Measurements from ENCODE around the gene P2RY13. TPM values are rescaled to one million over a fixed set of nuclear protein-coding genes. Genes with fewer than 3 reads are reported as not detected.

P2RY13 gene
- total and polyA plus RNA-seq, 4 donors = 2.2 to 15.8 (median 4.9) TPM

DNA sequence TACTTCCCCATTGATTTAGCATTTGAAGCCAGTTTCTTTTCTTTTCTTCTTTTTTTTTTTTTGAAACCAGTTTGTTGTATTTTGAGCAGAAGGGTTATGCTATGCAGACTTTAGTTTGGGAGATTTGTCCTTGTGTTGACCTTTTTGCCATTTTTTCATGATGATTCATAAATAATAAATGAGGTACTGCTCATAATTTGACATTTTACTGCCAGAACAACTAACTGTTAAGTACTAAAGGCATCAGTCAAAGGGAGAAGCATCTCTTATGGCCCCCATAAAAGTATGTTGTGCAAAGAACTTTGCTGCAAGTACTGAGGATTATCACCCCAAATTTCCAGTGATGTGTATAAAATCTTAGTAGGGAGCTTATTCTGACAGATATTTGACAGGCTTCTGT, 11.0 kb downstream of the P2RY13 start:
- no peaks in the 10 kb centered on the region for H3K27me3 ChIP-seq (ENCODE audit: control insufficient read depth in 3 of 3, insufficient read depth in 3 of 3, low read length in 2 of 3)
- no peaks in the 10 kb centered on the region for H3K36me3 ChIP-seq (ENCODE audit: control insufficient read depth in 4 of 4, insufficient read depth in 4 of 4, low read length in 4 of 4)
- no peak overlapping the region for H3K4me3 ChIP-seq
- TF ChIP-seq, protein P1, sequence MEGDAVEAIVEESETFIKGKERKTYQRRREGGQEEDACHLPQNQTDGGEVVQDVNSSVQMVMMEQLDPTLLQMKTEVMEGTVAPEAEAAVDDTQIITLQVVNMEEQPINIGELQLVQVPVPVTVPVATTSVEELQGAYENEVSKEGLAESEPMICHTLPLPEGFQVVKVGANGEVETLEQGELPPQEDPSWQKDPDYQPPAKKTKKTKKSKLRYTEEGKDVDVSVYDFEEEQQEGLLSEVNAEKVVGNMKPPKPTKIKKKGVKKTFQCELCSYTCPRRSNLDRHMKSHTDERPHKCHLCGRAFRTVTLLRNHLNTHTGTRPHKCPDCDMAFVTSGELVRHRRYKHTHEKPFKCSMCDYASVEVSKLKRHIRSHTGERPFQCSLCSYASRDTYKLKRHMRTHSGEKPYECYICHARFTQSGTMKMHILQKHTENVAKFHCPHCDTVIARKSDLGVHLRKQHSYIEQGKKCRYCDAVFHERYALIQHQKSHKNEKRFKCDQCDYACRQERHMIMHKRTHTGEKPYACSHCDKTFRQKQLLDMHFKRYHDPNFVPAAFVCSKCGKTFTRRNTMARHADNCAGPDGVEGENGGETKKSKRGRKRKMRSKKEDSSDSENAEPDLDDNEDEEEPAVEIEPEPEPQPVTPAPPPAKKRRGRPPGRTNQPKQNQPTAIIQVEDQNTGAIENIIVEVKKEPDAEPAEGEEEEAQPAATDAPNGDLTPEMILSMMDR (IDR thresholded peaks at IDR 0.05; ENCODE audit: control extremely low read depth, extremely low read depth) = no peak
- H3K27ac ChIP-seq (ENCODE audit: low read depth in 1 of 2, low read length in 1 of 2) = no peak overlapping the region
- no peak for ATAC-seq (ENCODE audit: insufficient read depth, low FRiP score)
- no peak for DNase-seq
- no peak overlapping the region for H3K9ac ChIP-seq (ENCODE audit: insufficient read depth in 1 of 2, low read length in 2 of 2)
- no peaks in the 10 kb centered on the region for H3K4me1 ChIP-seq (ENCODE audit: control insufficient read depth in 5 of 5, insufficient read depth in 5 of 5, low read length in 5 of 5)
- H3K9me3 ChIP-seq (ENCODE audit: control insufficient read depth in 4 of 4, insufficient read depth in 3 of 4, low read length in 3 of 4) = peaks cover 0 to 3% (median 0%) of the 10 kb centered on the region in 4 donors

DNA sequence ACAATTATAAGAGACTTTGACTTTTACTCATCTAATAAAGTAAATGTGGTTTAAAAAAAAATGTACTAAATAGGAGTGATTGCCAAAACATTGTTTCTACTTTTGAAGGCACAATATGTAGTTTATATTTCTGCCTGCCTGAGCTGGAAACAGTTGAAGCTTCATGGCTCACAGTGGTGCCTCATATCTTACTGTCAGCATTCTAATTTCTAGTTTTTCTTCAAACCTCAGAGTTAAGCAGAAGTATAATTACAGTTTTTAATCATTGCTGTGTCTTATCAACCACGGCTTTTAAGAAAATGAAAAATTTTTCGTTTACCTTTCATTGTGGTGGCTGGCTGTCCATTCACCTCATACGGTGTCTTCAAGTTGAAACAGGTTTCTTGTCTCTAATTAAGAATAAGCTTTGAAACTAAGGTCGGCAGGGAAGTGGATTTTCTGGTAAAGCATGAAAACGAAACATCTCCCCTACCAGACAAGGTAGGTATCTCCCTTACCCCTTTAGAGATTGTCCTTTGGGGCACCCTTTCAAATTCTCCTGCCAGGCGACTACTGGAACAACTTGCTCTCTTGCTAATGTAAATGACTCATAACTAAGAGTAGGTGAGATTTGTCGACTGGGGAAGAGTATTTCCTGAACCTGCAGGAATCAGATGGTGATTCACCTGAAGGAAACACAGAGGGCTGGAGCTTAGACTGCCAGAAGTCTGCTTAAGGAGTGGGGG, 12.9 kb downstream of the P2RY13 start, which contains the start of gene GPR87:
Gene GPR87 (minus strand): TSS at position 554 of the 725 bp plus-strand sequence. CDS start 16,720 bp downstream, outside the sequence.
- TF ChIP-seq, protein P1 (IDR thresholded peaks at IDR 0.05; ENCODE audit: control extremely low read depth, extremely low read depth) = no peak
- H3K27ac ChIP-seq (ENCODE audit: low read depth in 1 of 2, low read length in 1 of 2) = no peak within 1 kb of the TSS
- no peaks in the 10 kb centered on the region for H3K4me1 ChIP-seq (ENCODE audit: control insufficient read depth in 5 of 5, insufficient read depth in 5 of 5, low read length in 5 of 5)
- ATAC-seq (ENCODE audit: insufficient read depth, low FRiP score) = no peak
- no peak within 1 kb of the TSS for H3K4me3 ChIP-seq
- WGBS, 2 donors = 65 to 77% methylated on average over 7 of the region's 7 CpGs
- peaks cover 0 to 3% (median 0%) of the 10 kb centered on the region in 4 donors for H3K9me3 ChIP-seq (ENCODE audit: control insufficient read depth in 4 of 4, insufficient read depth in 3 of 4, low read length in 3 of 4)
- DNase-seq = no peak
- no peaks in the 10 kb centered on the region for H3K27me3 ChIP-seq (ENCODE audit: control insufficient read depth in 3 of 3, insufficient read depth in 3 of 3, low read length in 2 of 3)
- no peaks in the 10 kb centered on the region for H3K36me3 ChIP-seq (ENCODE audit: control insufficient read depth in 4 of 4, insufficient read depth in 4 of 4, low read length in 4 of 4)
- no peak within 1 kb of the TSS for H3K9ac ChIP-seq (ENCODE audit: insufficient read depth in 1 of 2, low read length in 2 of 2)

DNA sequence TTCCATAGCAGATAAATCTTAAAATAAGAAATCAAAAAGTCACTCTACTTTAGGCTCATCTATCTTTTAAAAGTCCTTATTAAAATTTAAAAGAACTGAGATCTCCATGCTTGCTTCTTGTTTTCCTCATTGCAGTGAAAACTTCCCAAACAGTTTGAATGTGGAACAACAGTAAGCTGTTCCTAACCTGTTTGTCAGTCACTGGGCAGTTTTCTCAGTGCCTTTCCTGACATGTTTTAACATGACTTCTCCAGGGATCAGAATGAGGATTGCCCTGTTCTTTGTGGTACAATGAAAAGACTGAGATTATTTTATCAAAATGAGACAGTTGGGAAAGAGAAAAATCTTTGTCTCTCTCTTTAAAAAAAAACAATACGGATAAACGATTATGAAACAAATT, 13.5 kb downstream of the P2RY13 start:
- H3K9ac ChIP-seq (ENCODE audit: insufficient read depth in 1 of 2, low read length in 2 of 2) = no peak overlapping the region
- TF ChIP-seq, protein P1 (IDR thresholded peaks at IDR 0.05; ENCODE audit: control extremely low read depth, extremely low read depth) = no peak
- H3K9me3 ChIP-seq (ENCODE audit: control insufficient read depth in 4 of 4, insufficient read depth in 3 of 4, low read length in 3 of 4) = peaks cover 0 to 3% (median 0%) of the 10 kb centered on the region in 4 donors
- ATAC-seq (ENCODE audit: insufficient read depth, low FRiP score) (no peak), DNase-seq (no peak)
- H3K4me3 ChIP-seq = no peak overlapping the region
- no peaks in the 10 kb centered on the region for H3K27me3 ChIP-seq (ENCODE audit: control insufficient read depth in 3 of 3, insufficient read depth in 3 of 3, low read length in 2 of 3)
- WGBS, 2 donors = 91 to 95% methylated on average over 2 of the region's 2 CpGs
- H3K27ac ChIP-seq (ENCODE audit: low read depth in 1 of 2, low read length in 1 of 2) = no peak overlapping the region
- H3K36me3 ChIP-seq (ENCODE audit: control insufficient read depth in 4 of 4, insufficient read depth in 4 of 4, low read length in 4 of 4) = no peaks in the 10 kb centered on the region
- no peaks in the 10 kb centered on the region for H3K4me1 ChIP-seq (ENCODE audit: control insufficient read depth in 5 of 5, insufficient read depth in 5 of 5, low read length in 5 of 5)
